ENCODE results near the gene CCDC120. TPM values are rescaled to one million over a fixed set of nuclear protein-coding genes. Genes with fewer than 3 reads are reported as not detected.

Gene CCDC120
- total RNA-seq, 1 donor from 2014 or later = 1.6 TPM

DNA sequence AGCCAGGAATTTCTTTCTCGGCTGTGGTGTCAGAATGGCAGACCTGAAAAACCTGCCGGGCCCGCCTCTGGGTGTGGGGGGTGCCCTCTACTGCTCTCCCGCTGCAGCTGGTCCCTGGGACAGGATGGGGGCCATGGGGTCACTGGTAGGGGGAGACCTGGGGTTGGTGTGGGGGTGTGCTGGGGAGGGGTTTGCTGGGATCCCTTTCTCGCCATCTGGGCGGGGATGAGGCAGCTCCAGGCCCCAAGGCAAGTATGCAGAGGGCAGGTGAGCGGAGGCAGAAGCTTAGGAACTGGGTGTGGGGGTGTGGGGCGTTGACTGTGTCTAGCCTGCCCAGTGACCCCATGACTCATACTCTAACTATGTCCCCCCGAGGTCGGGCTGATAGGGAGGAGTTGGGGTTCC lies 884 bp downstream of the CCDC120 start:
- no peaks in the 10 kb centered on the region for H3K27me3 ChIP-seq (ENCODE audit: low read depth)
- intact Hi-C loops (cut with micrococcal nuclease) = no loop called here
- H3K36me3 ChIP-seq = no peaks in the 10 kb centered on the region
- H3K4me1 ChIP-seq = no peaks in the 10 kb centered on the region
- H3K4me3 ChIP-seq = no peak overlapping the region
- DNase-seq = no peak
- TF ChIP-seq, protein P1, sequence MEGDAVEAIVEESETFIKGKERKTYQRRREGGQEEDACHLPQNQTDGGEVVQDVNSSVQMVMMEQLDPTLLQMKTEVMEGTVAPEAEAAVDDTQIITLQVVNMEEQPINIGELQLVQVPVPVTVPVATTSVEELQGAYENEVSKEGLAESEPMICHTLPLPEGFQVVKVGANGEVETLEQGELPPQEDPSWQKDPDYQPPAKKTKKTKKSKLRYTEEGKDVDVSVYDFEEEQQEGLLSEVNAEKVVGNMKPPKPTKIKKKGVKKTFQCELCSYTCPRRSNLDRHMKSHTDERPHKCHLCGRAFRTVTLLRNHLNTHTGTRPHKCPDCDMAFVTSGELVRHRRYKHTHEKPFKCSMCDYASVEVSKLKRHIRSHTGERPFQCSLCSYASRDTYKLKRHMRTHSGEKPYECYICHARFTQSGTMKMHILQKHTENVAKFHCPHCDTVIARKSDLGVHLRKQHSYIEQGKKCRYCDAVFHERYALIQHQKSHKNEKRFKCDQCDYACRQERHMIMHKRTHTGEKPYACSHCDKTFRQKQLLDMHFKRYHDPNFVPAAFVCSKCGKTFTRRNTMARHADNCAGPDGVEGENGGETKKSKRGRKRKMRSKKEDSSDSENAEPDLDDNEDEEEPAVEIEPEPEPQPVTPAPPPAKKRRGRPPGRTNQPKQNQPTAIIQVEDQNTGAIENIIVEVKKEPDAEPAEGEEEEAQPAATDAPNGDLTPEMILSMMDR (IDR thresholded peaks at IDR 0.05; ENCODE audit: borderline replicate concordance) = no peak
- no peak overlapping the region for H3K27ac ChIP-seq (replicated peaks)
- H3K9me3 ChIP-seq (replicated peaks) = no peaks in the 10 kb centered on the region

DNA sequence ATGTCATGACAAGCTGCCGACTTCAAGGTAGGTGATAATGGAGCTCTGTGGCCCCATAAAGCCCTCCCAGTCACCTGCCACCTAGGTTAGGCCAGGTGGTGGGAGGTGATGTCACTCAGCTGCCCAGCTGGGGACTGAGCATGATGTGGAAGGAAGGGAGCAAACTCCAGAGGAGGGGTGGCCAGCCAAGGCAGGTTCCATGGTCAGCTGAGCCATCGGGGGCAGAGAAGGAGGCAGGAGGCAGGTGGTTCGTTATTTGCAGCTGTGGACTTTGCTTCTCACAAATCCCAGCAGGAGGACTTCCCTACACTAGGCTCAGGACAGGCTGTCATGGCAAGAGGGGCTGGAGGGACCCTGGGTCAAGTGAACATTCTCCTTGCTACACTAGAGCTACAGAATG lies 2.1 kb downstream of the CCDC120 start:
- no peaks in the 10 kb centered on the region for H3K36me3 ChIP-seq
- no peak overlapping the region for H3K27ac ChIP-seq (replicated peaks)
- TF ChIP-seq, protein P1 (IDR thresholded peaks at IDR 0.05; ENCODE audit: borderline replicate concordance) = no peak
- no peaks in the 10 kb centered on the region for H3K9me3 ChIP-seq (replicated peaks)
- intact Hi-C loops (cut with micrococcal nuclease) = no loop called here
- no peak for DNase-seq
- no peaks in the 10 kb centered on the region for H3K4me1 ChIP-seq
- no peak overlapping the region for H3K4me3 ChIP-seq
- no peaks in the 10 kb centered on the region for H3K27me3 ChIP-seq (ENCODE audit: low read depth)

DNA sequence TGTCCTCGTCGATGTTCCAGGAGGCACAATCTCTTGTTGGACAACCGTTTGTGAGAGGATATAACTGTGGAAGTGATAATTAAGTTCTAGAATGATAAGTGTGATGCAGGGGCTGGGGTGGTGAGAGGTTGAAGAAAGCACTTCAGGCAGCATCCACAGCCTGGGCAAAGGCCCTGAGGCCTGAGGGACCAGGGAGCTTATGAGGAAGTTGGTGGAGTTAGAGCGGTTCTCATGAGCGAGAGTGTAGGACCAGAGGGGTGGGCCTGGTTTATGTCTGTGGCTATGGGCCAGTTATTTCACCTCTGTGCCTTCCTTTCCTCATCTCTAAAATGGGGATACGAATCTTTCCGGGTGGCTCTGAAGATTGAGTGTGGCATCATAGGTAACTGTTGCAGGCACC lies 2.7 kb downstream of the CCDC120 start:
- Histone ChIP-seq H3K4me1 (no peaks in the 10 kb centered on the region), H3K27ac (replicated peaks) (no peak overlapping the region), H3K27me3 (ENCODE audit: low read depth) (no peaks in the 10 kb centered on the region), H3K36me3 (no peaks in the 10 kb centered on the region), H3K4me3 (no peak overlapping the region), H3K9me3 (replicated peaks) (no peaks in the 10 kb centered on the region)
- TF ChIP-seq, protein P1 (IDR thresholded peaks at IDR 0.05; ENCODE audit: borderline replicate concordance) = no peak
- no peak for DNase-seq
- intact Hi-C loops (cut with micrococcal nuclease) = no loop called here

DNA sequence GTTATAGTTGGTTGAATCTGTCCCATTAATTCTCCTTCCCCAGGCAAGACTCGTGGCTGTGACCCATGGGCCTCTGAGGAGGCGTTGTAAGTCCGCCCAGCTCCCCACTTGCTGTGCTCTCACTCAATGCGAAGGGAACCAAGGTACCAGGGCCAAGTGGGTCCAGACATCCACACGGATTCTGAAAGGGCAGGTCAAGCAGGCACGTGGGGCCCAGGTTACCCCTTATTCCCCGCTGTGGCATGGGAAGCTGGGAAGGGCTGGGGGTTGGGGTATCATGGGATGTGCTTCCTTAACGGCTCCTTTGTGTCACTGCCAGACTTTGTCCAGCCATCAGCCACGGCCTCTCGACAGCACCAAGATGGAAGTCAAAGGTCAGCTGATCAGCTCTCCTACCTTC lies 3.1 kb downstream of the CCDC120 start:
- Histone ChIP-seq H3K4me3 (no peak overlapping the region), H3K27ac (replicated peaks) (no peak overlapping the region), H3K4me1 (no peaks in the 10 kb centered on the region), H3K9me3 (replicated peaks) (no peaks in the 10 kb centered on the region), H3K27me3 (ENCODE audit: low read depth) (no peaks in the 10 kb centered on the region), H3K36me3 (no peaks in the 10 kb centered on the region)
- TF ChIP-seq, protein P1 (IDR thresholded peaks at IDR 0.05; ENCODE audit: borderline replicate concordance) = no peak
- intact Hi-C loops (cut with micrococcal nuclease) = no loop called here
- no peak for DNase-seq

DNA sequence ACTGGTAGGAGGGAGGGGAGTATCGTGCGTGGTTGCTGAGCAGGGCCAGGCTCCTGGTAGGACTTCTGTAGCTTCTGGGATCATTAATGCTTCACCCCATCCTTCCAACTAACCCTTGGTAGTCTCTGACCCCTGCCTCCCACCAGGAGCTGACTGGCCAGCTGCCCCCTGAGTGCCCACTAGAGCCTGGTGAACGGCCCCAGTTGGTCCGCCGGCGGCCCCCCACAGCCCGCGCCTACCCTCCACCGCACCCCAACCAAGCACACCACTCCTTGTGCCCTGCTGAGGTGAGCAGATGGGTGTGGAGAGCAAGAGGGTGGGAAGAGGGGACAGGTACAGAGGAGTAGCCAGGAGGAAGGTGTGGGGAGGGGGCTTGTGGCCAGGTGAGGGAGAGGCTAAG lies 4.9 kb downstream of the CCDC120 start:
- Histone ChIP-seq H3K4me3 (no peak overlapping the region), H3K4me1 (no peaks in the 10 kb centered on the region), H3K27me3 (ENCODE audit: low read depth) (no peaks in the 10 kb centered on the region), H3K27ac (replicated peaks) (no peak overlapping the region), H3K9me3 (replicated peaks) (no peaks in the 10 kb centered on the region), H3K36me3 (no peaks in the 10 kb centered on the region)
- no peak for DNase-seq
- intact Hi-C loops (cut with micrococcal nuclease) = no loop called here
- TF ChIP-seq, protein P1 (IDR thresholded peaks at IDR 0.05; ENCODE audit: borderline replicate concordance) = no peak

DNA sequence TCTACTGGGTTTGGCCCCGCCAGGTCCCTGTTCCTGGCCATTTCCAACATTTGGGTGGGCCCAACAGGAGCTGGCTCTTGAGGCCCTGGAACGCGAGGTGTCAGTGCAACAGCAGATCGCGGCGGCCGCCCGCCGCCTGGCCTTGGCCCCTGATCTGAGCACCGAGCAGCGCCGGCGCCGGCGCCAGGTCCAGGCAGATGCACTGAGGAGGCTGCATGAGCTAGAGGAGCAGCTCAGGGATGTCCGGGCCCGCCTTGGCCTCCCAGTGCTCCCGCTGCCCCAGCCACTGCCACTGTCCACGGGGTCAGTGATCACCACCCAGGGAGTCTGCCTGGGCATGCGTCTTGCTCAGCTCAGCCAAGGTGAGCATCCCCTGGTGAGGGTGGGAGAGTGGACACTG lies 5.5 kb downstream of the CCDC120 start:
- Histone ChIP-seq H3K4me3 (no peak overlapping the region), H3K4me1 (no peaks in the 10 kb centered on the region), H3K36me3 (no peaks in the 10 kb centered on the region), H3K27me3 (ENCODE audit: low read depth) (no peaks in the 10 kb centered on the region), H3K27ac (replicated peaks) (no peak overlapping the region), H3K9me3 (replicated peaks) (no peaks in the 10 kb centered on the region)
- intact Hi-C loops (cut with micrococcal nuclease) = no loop called here
- no peak for DNase-seq
- TF ChIP-seq, protein P1 (IDR thresholded peaks at IDR 0.05; ENCODE audit: borderline replicate concordance) = no peak
